ENCODE measurements around the gene MAGI1. TPM values are rescaled to one million over a fixed set of nuclear protein-coding genes. Genes with fewer than 3 reads are reported as not detected.

The MAGI1 gene
- polyA plus RNA-seq, 1 of the 3 experiments (the other 2 are of a cell fraction) = 10.3 TPM

- H3K79me2 ChIP-seq (ENCODE audit: insufficient read depth) = no peaks in the 10 kb centered on the region
- 64% methylated on average over 3 of the region's 3 CpGs for WGBS (ENCODE audit: low lambda C conversion rate)
- POLR2A ChIA-PET = no interaction called here
- no peaks in the 10 kb centered on the region for H3F3A ChIP-seq (replicated peaks; ENCODE audit: insufficient read depth)
- no peak overlapping the region for H3K4me3 ChIP-seq (ENCODE audit: low read depth in 2 of 2, low read length in 1 of 2)
- no peaks in the 10 kb centered on the region for H3K9me2 ChIP-seq
- no peaks in the 10 kb centered on the region for H3K36me3 ChIP-seq (replicated peaks in 1 of 2; ENCODE audit: control insufficient read depth in 1 of 2, insufficient read depth in 2 of 2, low read length in 1 of 2)
- no peaks in the 10 kb centered on the region for H3K9me3 ChIP-seq
- H3K4me2 ChIP-seq = no peak overlapping the region
- TF ChIP-seq IRF3 (IDR thresholded peaks at IDR 0.05; ENCODE audit: low read depth, low read length) (no peak), SMC3 (IDR thresholded peaks at IDR 0.05; ENCODE audit: low read depth, low read length) (no peak), USF1 (IDR thresholded peaks at IDR 0.05; ENCODE audit: borderline replicate concordance, low read depth) (no peak)
- DNase-seq = no peak
- no peak overlapping the region for H3K27ac ChIP-seq (ENCODE audit: low read depth in 2 of 2, low read length in 1 of 2)
- no peak overlapping the region for H2AFZ ChIP-seq (ENCODE audit: low read depth)
- CTCF ChIA-PET = interaction anchor here (1.1 to 1.7 kb wide), 4 partner anchors 9 to 28 kb away, joined by 3 to 5 read pairs (median 4); no protein-coding TSS in a partner anchor
- no peak overlapping the region for H3K9ac ChIP-seq
- no peaks in the 10 kb centered on the region for H3K27me3 ChIP-seq (ENCODE audit: insufficient read depth)
- peaks cover 0 to 4% of the 10 kb centered on the region in 2 experiments; a peak in 1 of 4 replicates for H3K4me1 ChIP-seq (ENCODE audit: control insufficient read depth in 1 of 2, insufficient read depth in 2 of 2, low read depth in 1 of 2, low read length in 1 of 2)
- H4K20me1 ChIP-seq (ENCODE audit: insufficient read depth) = no peaks in the 10 kb centered on the region
These were observed 627.4 kb downstream of the MAGI1 start for GRCh38 chr3:65411367-65411766.

GRCh38 chr3:65409176-65409569 lies 629.5 kb downstream of the MAGI1 start:
- CTCF ChIA-PET = interaction anchor here (0.8 to 1.3 kb wide), 5 partner anchors 13 to 880 kb away, joined by 3 to 5 read pairs (median 3); no protein-coding TSS in a partner anchor
- POLR2A ChIA-PET = no interaction called here

GRCh38 chr3:65408531-65409175 lies 630.1 kb downstream of the MAGI1 start:
- ChIA-PET CTCF (interaction anchor here (1.3 kb wide), 1 partner anchor 880 kb away, joined by 5 read pairs; no protein-coding TSS in a partner anchor), POLR2A (no interaction called here)
- Histone ChIP-seq H3F3A (replicated peaks; ENCODE audit: insufficient read depth) (peaks cover 2% of the 10 kb centered on the region), H3K27me3 (ENCODE audit: insufficient read depth) (no peaks in the 10 kb centered on the region), H2AFZ (ENCODE audit: low read depth) (no peak overlapping the region), H3K4me3 (ENCODE audit: low read depth in 2 of 2, low read length in 1 of 2) (no peak overlapping the region), H3K9me2 (no peaks in the 10 kb centered on the region), H4K20me1 (ENCODE audit: insufficient read depth) (no peaks in the 10 kb centered on the region), H3K9ac (no peak overlapping the region), H3K4me2 (no peak overlapping the region), H3K27ac (ENCODE audit: low read depth in 2 of 2, low read length in 1 of 2) (no peak overlapping the region), H3K9me3 (no peaks in the 10 kb centered on the region), H3K79me2 (ENCODE audit: insufficient read depth) (no peaks in the 10 kb centered on the region; the same call in 1 of the 2 replicates), H3K4me1 (ENCODE audit: control insufficient read depth in 1 of 2, insufficient read depth in 2 of 2, low read depth in 1 of 2, low read length in 1 of 2) (peaks cover 0 to 4% of the 10 kb centered on the region in 2 experiments; a peak in 1 of 4 replicates), H3K36me3 (replicated peaks in 1 of 2; ENCODE audit: control insufficient read depth in 1 of 2, insufficient read depth in 2 of 2, low read length in 1 of 2) (no peaks in the 10 kb centered on the region)
- 92% methylated on average over 6 of the region's 6 CpGs for WGBS (ENCODE audit: low lambda C conversion rate)
- DNase-seq = no peak
- TF ChIP-seq FOXM1 (IDR thresholded peaks at IDR 0.05; ENCODE audit: low read depth) (no peak), GABPA (IDR thresholded peaks at IDR 0.05; ENCODE audit: low read depth) (no peak), USF2 (IDR thresholded peaks at IDR 0.05; ENCODE audit: borderline replicate concordance, low read depth, low read length) (no peak), EZH2phosphoT487 (IDR thresholded peaks at IDR 0.05; ENCODE audit: borderline replicate concordance, low read depth) (no peak), MAX (IDR thresholded peaks at IDR 0.05; ENCODE audit: low read depth) (no peak), RAD21 (IDR thresholded peaks at IDR 0.05; ENCODE audit: low read length) (no peak), MEF2A (IDR thresholded peaks at IDR 0.05; ENCODE audit: borderline replicate concordance, low read depth) (no peak), ZBTB33 (IDR thresholded peaks at IDR 0.05; ENCODE audit: borderline replicate concordance, low read depth) (no peak), ELF1 (IDR thresholded peaks at IDR 0.05) (no peak), GATA2 (CRISPR knock-in tag; IDR thresholded peaks at IDR 0.05) (no peak), RFX5 (IDR thresholded peaks at IDR 0.05; ENCODE audit: low read length) (no peak)

More at GRCh38 chr3:65409176-65409569, 629.5 kb downstream of the MAGI1 start:
- DNase-seq = no peak
- no peaks in the 10 kb centered on the region for H3K9me2 ChIP-seq
- no peak overlapping the region for H3K9ac ChIP-seq
- no peaks in the 10 kb centered on the region for H4K20me1 ChIP-seq (ENCODE audit: insufficient read depth)
- no peaks in the 10 kb centered on the region; the same call in 1 of the 2 replicates for H3K79me2 ChIP-seq (ENCODE audit: insufficient read depth)
- no peaks in the 10 kb centered on the region for H3K9me3 ChIP-seq
- WGBS (ENCODE audit: low lambda C conversion rate) = 92% methylated on average over 3 of the region's 3 CpGs
- H2AFZ ChIP-seq (ENCODE audit: low read depth) = no peak overlapping the region
- no peak overlapping the region for H3K4me3 ChIP-seq (ENCODE audit: low read depth in 2 of 2, low read length in 1 of 2)
- no peak overlapping the region for H3K4me2 ChIP-seq
- TF ChIP-seq FOSL2 (IDR thresholded peaks at IDR 0.05; ENCODE audit: borderline replicate concordance, low read depth) (no peak), MXI1 (IDR thresholded peaks at IDR 0.05; ENCODE audit: low read depth, low read length) (no peak), NFIC (IDR thresholded peaks at IDR 0.05; ENCODE audit: borderline replicate concordance) (no peak)
- peaks cover 0 to 4% of the 10 kb centered on the region in 2 experiments; a peak in 1 of 4 replicates for H3K4me1 ChIP-seq (ENCODE audit: control insufficient read depth in 1 of 2, insufficient read depth in 2 of 2, low read depth in 1 of 2, low read length in 1 of 2)
- no peaks in the 10 kb centered on the region for H3F3A ChIP-seq (replicated peaks; ENCODE audit: insufficient read depth)
- H3K27ac ChIP-seq (ENCODE audit: low read depth in 2 of 2, low read length in 1 of 2) = no peak overlapping the region
- H3K36me3 ChIP-seq (replicated peaks in 1 of 2; ENCODE audit: control insufficient read depth in 1 of 2, insufficient read depth in 2 of 2, low read length in 1 of 2) = no peaks in the 10 kb centered on the region
- no peaks in the 10 kb centered on the region for H3K27me3 ChIP-seq (ENCODE audit: insufficient read depth)

Measured in SK-N-SH (cell line).